Small intestine (tissue), 7 donors: ENCODE results near the gene GOSR2. TPM values are rescaled to one million over a fixed set of nuclear protein-coding genes. Genes with fewer than 3 reads are reported as not detected.

ENCODE experiments used
- DNase-seq, 2 donors: peaks; one replicate each; pipeline versions ENCODE4 v3.0.0 to v3.0.0-alpha.2; 2013
- FAIRE-seq: peaks from 2 replicates; lab custom pipeline; 2012; peaks lifted over from hg19 to GRCh38; lab: Jason Lieb, UNC
- H3K27ac ChIP-seq, 3 donors: one replicate each; pipeline ENCODE4 v1.5.1; 2013; ENCODE audit warnings: low read length in 2 of 3, mild to moderate bottlenecking in 2 of 3, control low read depth in 1 of 3, inconsistent platforms in 1 of 3, low read depth in 1 of 3, moderate library complexity in 1 of 3
- H3K27me3 ChIP-seq, 3 donors: one replicate each; pipeline ENCODE4 v1.6.1; 2013; ENCODE audit warnings: low read length in 3 of 3, inconsistent platforms in 1 of 3; ENCODE audit not compliant: control insufficient read depth in 3 of 3, insufficient read depth in 3 of 3
- H3K36me3 ChIP-seq, 3 donors: one replicate each; pipeline ENCODE4 v1.6.1; 2013; ENCODE audit warnings: low read length in 3 of 3, inconsistent platforms in 1 of 3, low read depth in 1 of 3, mild to moderate bottlenecking in 1 of 3, moderate library complexity in 1 of 3; ENCODE audit not compliant: control insufficient read depth in 3 of 3, insufficient read depth in 2 of 3
- H3K4me1 ChIP-seq, 3 donors: one replicate each; pipeline ENCODE4 v1.6.1; 2013; ENCODE audit warnings: low read length in 2 of 3, inconsistent platforms in 1 of 3, low read depth in 1 of 3, mild to moderate bottlenecking in 1 of 3, moderate library complexity in 1 of 3; ENCODE audit not compliant: control insufficient read depth in 3 of 3, insufficient read depth in 2 of 3
- H3K4me3 ChIP-seq, 3 donors: one replicate each; pipeline ENCODE4 v1.5.1; 2013; ENCODE audit warnings: low read length in 3 of 3, control low read depth in 1 of 3, inconsistent platforms in 1 of 3, low read depth in 1 of 3, mild to moderate bottlenecking in 1 of 3, moderate library complexity in 1 of 3
- H3K9me3 ChIP-seq, 2 donors: one replicate each; pipeline ENCODE4 v1.6.1; 2013; ENCODE audit warnings: low read depth in 1 of 2, low read length in 1 of 2; ENCODE audit not compliant: control insufficient read depth in 2 of 2, insufficient read depth in 1 of 2
- WGBS, 3 donors: extraction: QIAGEN DNeasy Blood & Tissue Kit; methylation state at CpG; one replicate each; pipeline ENCODE4 v1.1.7; 2013; 5-methylcytosine and 5-hydroxymethylcytosine counted together
- polyA plus RNA-seq, 4 donors: library from polyadenylated mRNA; stranded (reverse) in 3 of 4; unstranded in 1 of 4; fragments of 200-250 nt in 3 of 4; fragments of 120-200 nt in 1 of 4; gene quantifications; one replicate each; pipeline versions ENCODE4 v1.2.1 to v1.2.3, GENCODE V29; 2013
- donor health status: healthy with polysubstance abuse.
- donor health status: control.
- donor health status: control.
- donor health status: Bipolar disorder and iron deficiency.
- donor health status: healthy.

The GOSR2 gene
- polyA plus RNA-seq, 4 donors = 41.0 to 80.1 (median 50.3) TPM

DNA sequence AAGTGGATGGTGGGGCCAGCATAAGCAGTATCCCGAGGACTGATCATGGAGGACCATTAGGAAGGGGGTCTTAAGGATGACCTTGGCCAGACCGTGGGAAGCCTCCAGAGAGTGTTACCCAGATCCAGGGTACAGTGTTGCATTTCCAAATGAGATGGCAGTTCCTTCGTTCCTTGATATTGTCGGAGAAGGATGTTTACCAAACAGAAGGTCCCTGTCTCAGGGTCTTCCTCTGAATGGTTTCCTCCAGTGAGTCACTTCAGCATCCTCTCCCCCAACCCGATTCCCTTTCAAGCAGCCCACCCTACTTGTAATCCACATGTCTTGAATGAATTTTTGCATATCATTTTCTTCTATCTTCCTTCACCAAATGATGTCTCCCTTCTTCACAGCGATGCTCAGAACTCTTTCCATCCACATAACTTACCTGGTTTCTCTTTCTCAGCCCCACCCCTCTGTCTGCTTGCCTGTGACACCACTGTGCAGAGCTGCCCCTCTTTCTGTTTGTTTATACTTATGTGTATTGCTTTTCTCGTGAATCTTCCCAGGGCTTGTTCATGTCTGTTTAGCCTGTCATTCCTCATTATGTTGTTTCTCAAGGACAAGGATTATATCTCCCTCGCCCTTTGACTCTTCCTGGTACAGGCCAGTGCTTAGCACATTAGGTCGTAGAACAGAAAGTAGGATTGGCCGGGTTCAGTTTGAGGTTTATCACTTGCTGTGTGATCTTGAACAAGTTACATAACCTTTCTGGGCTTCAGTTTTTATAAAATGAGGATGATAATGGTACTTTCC, 5.7 kb downstream of the GOSR2 start:
- Histone ChIP-seq H3K27ac (peak overlapping the region; percentile 86 to 88 (median 86)), H3K4me1 (peaks cover 12 to 57% (median 16%) of the 10 kb centered on the region in 3 donors), H3K4me3 (peak overlapping the region in 1 of 3 donors; percentile 46), H3K27me3 (no peaks in the 10 kb centered on the region), H3K9me3 (no peaks in the 10 kb centered on the region), H3K36me3 (peaks cover 21 to 29% (median 24%) of the 10 kb centered on the region in 3 donors)
- DNase-seq = peak; percentile 73 to 91
- FAIRE-seq = no peak
- 52 to 70% (median 55%) methylated on average over 10 of the region's 10 CpGs for WGBS, 3 donors

DNA sequence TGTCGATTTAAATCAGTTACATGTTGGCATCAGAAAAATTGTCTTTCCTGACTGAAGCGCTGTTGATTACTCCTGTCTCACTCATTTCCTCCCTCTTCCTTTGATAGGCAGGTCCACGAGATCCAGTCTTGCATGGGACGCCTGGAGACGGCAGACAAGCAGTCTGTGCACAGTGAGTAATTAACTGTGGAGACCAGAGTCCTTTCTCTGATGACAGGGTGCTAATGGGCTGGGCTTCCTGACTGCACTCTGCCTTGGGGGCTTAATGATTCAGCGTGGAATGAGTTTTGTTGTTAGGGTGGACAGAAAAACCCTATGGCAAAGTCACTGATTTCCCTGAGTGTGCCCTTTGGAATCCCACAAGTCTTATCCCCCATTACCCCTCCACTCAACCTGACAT, 6.5 kb downstream of the GOSR2 start:
- Histone ChIP-seq H3K36me3 (peaks cover 26 to 37% (median 28%) of the 10 kb centered on the region in 3 donors), H3K9me3 (no peaks in the 10 kb centered on the region), H3K4me1 (peaks cover 12 to 55% (median 14%) of the 10 kb centered on the region in 3 donors), H3K27ac (peak overlapping the region; percentile 84 to 88 (median 86)), H3K4me3 (no peak overlapping the region), H3K27me3 (no peaks in the 10 kb centered on the region)
- WGBS, 3 donors = 19 to 52% (median 43%) methylated on average over 6 of the region's 6 CpGs
- peak; percentile 91 to 93 for DNase-seq
- no peak for FAIRE-seq

- H3K36me3 ChIP-seq = peaks cover 28 to 43% (median 32%) of the 10 kb centered on the region in 3 donors
- no peak overlapping the region for H3K4me3 ChIP-seq
- DNase-seq (peak; percentile 65 to 73), FAIRE-seq (no peak)
- H3K27ac ChIP-seq = peak overlapping the region; percentile 84 to 88 (median 86)
- WGBS, 3 donors = 27 to 72% (median 45%) methylated on average over 4 of the region's 4 CpGs
- H3K4me1 ChIP-seq = peaks cover 11 to 54% (median 12%) of the 10 kb centered on the region in 3 donors
- no peaks in the 10 kb centered on the region for H3K27me3 ChIP-seq
- no peaks in the 10 kb centered on the region for H3K9me3 ChIP-seq
Measured at GRCh38 chr17:46930051-46930450, 7.1 kb downstream of the GOSR2 start.

DNA sequence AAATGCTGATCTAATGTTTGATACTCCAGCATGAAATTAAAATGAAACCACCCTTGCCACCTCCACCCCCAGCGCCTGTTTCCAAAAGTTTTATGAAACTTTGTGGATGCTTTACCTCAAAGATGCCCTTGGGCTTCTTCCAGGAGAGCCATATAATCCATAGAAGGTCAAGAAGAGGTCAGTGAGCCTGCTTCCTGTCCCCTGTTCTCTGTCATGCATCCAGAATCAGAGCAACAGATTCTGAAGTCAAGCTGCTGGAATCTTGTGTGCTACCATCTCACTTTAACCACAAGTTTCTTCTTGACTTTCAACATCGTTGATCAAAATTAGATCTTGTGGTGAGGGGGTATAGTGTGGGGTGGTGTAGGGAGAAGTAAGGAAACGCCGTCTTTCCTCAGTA, 8.6 kb downstream of the GOSR2 start:
- H3K27me3 ChIP-seq = no peaks in the 10 kb centered on the region
- no peak overlapping the region for H3K27ac ChIP-seq
- no peaks in the 10 kb centered on the region for H3K9me3 ChIP-seq
- no peak for FAIRE-seq
- 83 to 88% (median 87%) methylated on average over 4 of the region's 4 CpGs for WGBS, 3 donors
- no peak for DNase-seq
- H3K4me1 ChIP-seq = peaks cover 8 to 59% (median 14%) of the 10 kb centered on the region in 3 donors
- peaks cover 36 to 57% (median 39%) of the 10 kb centered on the region in 3 donors for H3K36me3 ChIP-seq
- no peak overlapping the region for H3K4me3 ChIP-seq

- no peaks in the 10 kb centered on the region for H3K27me3 ChIP-seq
- peak overlapping the region; percentile 70 to 93 (median 87) for H3K27ac ChIP-seq
- H3K36me3 ChIP-seq = peaks cover 42 to 80% (median 65%) of the 10 kb centered on the region in 3 donors
- H3K4me3 ChIP-seq = no peak overlapping the region
- 41 to 71% (median 65%) methylated on average over 7 of the region's 7 CpGs for WGBS, 3 donors
- FAIRE-seq (no peak), DNase-seq (peak; percentile 79 to 95)
- H3K9me3 ChIP-seq = no peaks in the 10 kb centered on the region
- H3K4me1 ChIP-seq = peaks cover 0 to 25% (median 4%) of the 10 kb centered on the region in 3 donors
Measured at GRCh38 chr17:46935658-46936266, 12.8 kb downstream of the GOSR2 start.

- no peaks in the 10 kb centered on the region for H3K9me3 ChIP-seq
- no peaks in the 10 kb centered on the region for H3K27me3 ChIP-seq
- WGBS, 3 donors = 32 to 40% (median 37%) methylated on average over 7 of the region's 7 CpGs
- FAIRE-seq (no peak), DNase-seq (peak; percentile 91 to 92)
- H3K27ac ChIP-seq = peak overlapping the region in 2 of 3 donors; percentile 34 to 40
- peaks cover 0 to 43% (median 5%) of the 10 kb centered on the region in 3 donors for H3K4me1 ChIP-seq
- peaks cover 9 to 48% (median 33%) of the 10 kb centered on the region in 3 donors for H3K36me3 ChIP-seq
- H3K4me3 ChIP-seq = no peak overlapping the region
Measured at GRCh38 chr17:46940692-46941404, 17.9 kb downstream of the GOSR2 start.

GRCh38 chr17:46942441-46943217, 19.7 kb downstream of the GOSR2 start:
- peaks cover 7 to 37% (median 25%) of the 10 kb centered on the region in 3 donors for H3K36me3 ChIP-seq
- WGBS, 3 donors = 60 to 72% (median 70%) methylated on average over 10 of the region's 10 CpGs
- H3K4me3 ChIP-seq = no peak overlapping the region
- H3K27ac ChIP-seq = no peak overlapping the region
- peaks cover 0 to 37% (median 2%) of the 10 kb centered on the region in 3 donors for H3K4me1 ChIP-seq
- H3K9me3 ChIP-seq = no peaks in the 10 kb centered on the region
- DNase-seq (peak; percentile 63 to 88), FAIRE-seq (no peak)
- no peaks in the 10 kb centered on the region for H3K27me3 ChIP-seq
